ENCODE results near the gene CDR2L.
"Not testable (repeated sequence)": the region's sequence is repeated elsewhere in the genome, so short reads cannot be mapped to it uniquely, and the experiment has no call there.

The CDR2L gene

GRCh38 chr17:75024686-75025397 is 37.4 kb downstream of the CDR2L start:
- Mint-ChIP-seq H3K27me3 (ENCODE audit: low read depth, poor library complexity) (peaks cover 12% of the 10 kb centered on the region), H3K4me3 (no peak overlapping the region), H3K36me3 (ENCODE audit: low read depth) (peaks cover 43% of the 10 kb centered on the region), H3K4me1 (no peaks in the 10 kb centered on the region), H3K27ac (no peak overlapping the region), H3K9me3 (peaks cover 34% of the 10 kb centered on the region)
- no peak for DNase-seq
- TF ChIP-seq CTCF (IDR thresholded peaks at IDR 0.05): no peak

- H3K4me3 Mint-ChIP-seq, DNase-seq, H3K27ac Mint-ChIP-seq, H3K4me1 Mint-ChIP-seq: not testable (repeated sequence)
- peaks cover 39% of the 10 kb centered on the region for H3K9me3 Mint-ChIP-seq
- peaks cover 12% of the 10 kb centered on the region for H3K27me3 Mint-ChIP-seq (ENCODE audit: low read depth, poor library complexity)
- peaks cover 42% of the 10 kb centered on the region for H3K36me3 Mint-ChIP-seq (ENCODE audit: low read depth)
Observed at GRCh38 chr17:75025398-75025734, 37.9 kb downstream of the CDR2L start.

DNA sequence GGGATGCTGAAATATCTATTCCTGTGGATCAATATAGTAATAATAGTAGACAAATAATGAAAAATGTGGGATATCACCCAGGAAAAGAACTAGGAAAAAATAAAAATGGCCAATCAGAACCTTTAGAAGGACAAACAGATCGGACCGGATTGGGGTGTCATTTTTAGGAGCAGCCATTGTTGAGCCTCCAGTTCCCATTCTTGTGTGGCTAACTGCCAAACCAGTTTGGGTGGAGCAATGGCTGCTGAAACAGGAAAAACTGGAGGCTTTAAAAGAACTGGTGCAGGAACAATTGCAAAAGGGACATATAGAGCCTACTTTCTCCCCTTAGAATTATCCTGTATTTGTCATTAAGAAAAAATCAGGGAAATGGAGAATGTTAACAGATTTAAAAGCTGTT is 39.2 kb downstream of the CDR2L start:
- peaks cover 50% of the 10 kb centered on the region for H3K9me3 Mint-ChIP-seq
- H3K36me3 Mint-ChIP-seq (ENCODE audit: low read depth): peaks cover 29% of the 10 kb centered on the region
- not testable (repeated sequence) for DNase-seq, H3K4me3 Mint-ChIP-seq, H3K27ac Mint-ChIP-seq, H3K4me1 Mint-ChIP-seq
- H3K27me3 Mint-ChIP-seq (ENCODE audit: low read depth, poor library complexity): peaks cover 12% of the 10 kb centered on the region

GRCh38 chr17:75030161-75030560 is 42.7 kb downstream of the CDR2L start:
- Mint-ChIP-seq H3K9me3 (peaks cover 59% of the 10 kb centered on the region), H3K27me3 (ENCODE audit: low read depth, poor library complexity) (peaks cover 31% of the 10 kb centered on the region), H3K4me3 (no peak overlapping the region), H3K27ac (no peak overlapping the region), H3K36me3 (ENCODE audit: low read depth) (peaks cover 5% of the 10 kb centered on the region), H3K4me1 (peaks cover 12% of the 10 kb centered on the region)
- DNase-seq: no peak
- TF ChIP-seq CTCF (IDR thresholded peaks at IDR 0.05): no peak

DNA sequence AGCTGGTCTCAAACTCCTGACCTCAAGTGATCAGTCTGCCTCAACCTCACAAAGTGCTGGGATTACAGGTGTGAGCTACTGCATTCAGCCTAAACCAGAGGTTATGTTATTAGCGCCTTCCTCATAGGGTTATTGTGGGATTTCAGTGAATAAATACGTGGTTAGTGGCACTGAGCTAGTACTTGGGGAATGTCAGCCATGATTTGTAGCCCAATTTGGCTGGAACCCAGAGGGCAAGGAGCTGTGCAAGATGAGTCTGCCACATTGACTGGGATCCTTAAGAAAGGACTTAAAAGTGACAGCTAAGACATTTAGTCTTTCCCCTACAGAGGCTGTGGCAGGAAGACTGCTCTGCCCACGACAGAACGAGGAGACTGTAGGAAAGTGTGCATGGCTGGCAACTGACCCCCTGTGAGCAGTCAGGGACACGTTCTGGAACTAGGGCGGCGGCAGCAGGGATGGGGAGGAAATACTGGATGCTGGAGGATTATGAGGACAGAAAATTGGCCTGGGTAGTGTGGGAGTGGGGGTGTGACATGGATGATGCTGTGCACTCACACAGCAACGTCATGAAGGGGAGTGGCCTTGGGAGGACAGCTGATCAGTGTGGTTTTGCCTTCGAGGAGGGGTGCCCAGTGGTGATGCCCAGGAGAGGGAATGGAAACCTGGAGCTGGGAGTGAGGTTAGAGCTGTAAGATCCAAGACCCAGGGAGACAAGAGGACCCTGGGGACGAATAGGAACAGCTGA is 44.7 kb downstream of the CDR2L start:
- H3K4me1 Mint-ChIP-seq: peaks cover 18% of the 10 kb centered on the region
- H3K27me3 Mint-ChIP-seq (ENCODE audit: low read depth, poor library complexity): peaks cover 33% of the 10 kb centered on the region
- H3K4me3 Mint-ChIP-seq: peak overlapping the region; percentile 88
- peak; percentile 27 for DNase-seq
- TF ChIP-seq CTCF (IDR thresholded peaks at IDR 0.05): no peak
- H3K9me3 Mint-ChIP-seq: peaks cover 45% of the 10 kb centered on the region
- H3K27ac Mint-ChIP-seq: no peak overlapping the region
- H3K36me3 Mint-ChIP-seq (ENCODE audit: low read depth): no peaks in the 10 kb centered on the region

DNA sequence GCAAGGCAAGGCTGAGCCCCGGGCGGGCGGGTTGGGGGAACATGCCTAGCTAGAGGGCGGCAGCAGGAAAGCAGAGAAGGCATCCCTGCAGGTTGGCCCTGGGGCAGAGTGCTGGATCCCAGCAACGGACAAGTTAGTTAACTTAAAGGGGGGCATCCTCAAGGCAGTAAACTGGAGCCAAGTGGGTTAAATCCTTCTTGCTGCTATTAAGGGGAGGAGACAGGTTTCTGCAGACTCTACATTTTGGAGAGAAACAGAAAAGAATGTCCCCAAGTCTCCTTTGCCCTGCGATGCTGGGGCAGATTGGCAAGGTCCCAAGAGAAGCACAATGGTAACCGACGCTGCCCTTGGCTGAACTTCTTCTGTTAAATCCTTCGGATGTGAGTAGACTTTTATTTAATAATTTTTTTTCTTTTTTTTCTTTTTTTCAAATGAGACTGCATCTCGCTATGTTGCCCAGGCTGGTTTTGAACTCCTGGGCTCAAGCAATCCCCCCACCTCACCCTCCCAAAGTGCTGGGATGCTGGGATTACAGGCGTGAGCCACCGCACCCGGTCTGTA is 45.4 kb downstream of the CDR2L start:
- H3K27ac Mint-ChIP-seq: no peak overlapping the region
- no peaks in the 10 kb centered on the region for H3K36me3 Mint-ChIP-seq (ENCODE audit: low read depth)
- no peak for DNase-seq
- H3K4me1 Mint-ChIP-seq: peaks cover 18% of the 10 kb centered on the region
- peaks cover 40% of the 10 kb centered on the region for H3K9me3 Mint-ChIP-seq
- TF ChIP-seq CTCF (IDR thresholded peaks at IDR 0.05): no peak
- peaks cover 33% of the 10 kb centered on the region for H3K27me3 Mint-ChIP-seq (ENCODE audit: low read depth, poor library complexity)
- H3K4me3 Mint-ChIP-seq: peak overlapping the region; percentile 88
